B cell (primary cell): ENCODE data around the gene KCNE3. TPM values are rescaled to one million over a fixed set of nuclear protein-coding genes. Genes with fewer than 3 reads are reported as not detected.

Experiments
- ATAC-seq: fragments of 200-7000 bp; cut with Tn5 transposase; one replicate; pipeline ENCODE4 v1.10.0; 2021; ENCODE audit warnings: low read depth, mild to moderate bottlenecking, moderate number of reproducible peaks, moderate library complexity
- CTCF ChIA-PET: fragments of 350-600 bp; sonication (Branson Sonifier 250); formaldehyde crosslinking; loops from one replicate; lab custom pipeline; 2021; ENCODE audit warnings: antibody characterized with exemption, inconsistent platforms; lab: Charles Lee
- POLR2A ChIA-PET: fragments of 350-600 bp; sonication (Branson Sonifier 250); formaldehyde crosslinking; loops from one replicate; lab custom pipeline; 2021; ENCODE audit warnings: antibody characterized with exemption; lab: Charles Lee
- DNase-seq: peaks from one replicate; pipeline ENCODE4 v3.0.0; 2013
- H2AFZ ChIP-seq: 2 replicates; pipeline ENCODE4 v1.6.1; 2012; ENCODE audit warnings: mild to moderate bottlenecking, low read depth, low read length; ENCODE audit not compliant: insufficient read depth, poor library complexity, severe bottlenecking
- H3K27ac ChIP-seq, 2 donors: 1 replicate in 1 of 2; 2 replicates in 1 of 2; pipeline ENCODE4 v1.5.1; 2012 to 2013; ENCODE audit warnings: low read length in 2 of 2, mild to moderate bottlenecking in 2 of 2, moderate library complexity in 1 of 2
- H3K27me3 ChIP-seq, 4 experiments: fragments of 200-600 bp in 1 of 4; sonication (generic) in 1 of 4; replicated peaks in 1 of 4; 1 replicate in 2 of 4; 2 replicates in 2 of 4; pipeline versions ENCODE4 v1.6.1 to v1.7.0; 2013 to 2016; ENCODE audit warnings: low read length in 3 of 4, mild to moderate bottlenecking in 2 of 4, mixed read lengths in 1 of 4, moderate library complexity in 1 of 4; ENCODE audit not compliant: insufficient read depth in 4 of 4, control insufficient read depth in 3 of 4; ENCODE audit errors: control extremely low read depth in 1 of 4
- H3K36me3 ChIP-seq, 2 experiments: replicated peaks in 1 of 2; 1 replicate in 1 of 2; 2 replicates in 1 of 2; pipeline versions ENCODE4 v1.6.1 to v1.7.1; 2013; ENCODE audit warnings: low read length in 1 of 2; ENCODE audit not compliant: insufficient read depth in 2 of 2, control insufficient read depth in 1 of 2; ENCODE audit errors: control extremely low read depth in 1 of 2, extremely low read depth in 1 of 2
- H3K4me1 ChIP-seq, 2 donors: fragments of 200-600 bp in 1 of 2; sonication (generic) in 1 of 2; 1 replicate in 1 of 2; 2 replicates in 1 of 2; pipeline versions ENCODE4 v1.5.1 to v1.6.1; 2013 to 2017; ENCODE audit warnings: low read length in 2 of 2; ENCODE audit not compliant: control insufficient read depth in 2 of 2, insufficient read depth in 2 of 2
- H3K4me2 ChIP-seq: replicated peaks from 2 replicates; pipeline ENCODE3; 2012; ENCODE audit warnings: mild to moderate bottlenecking, low read depth, low read length; ENCODE audit not compliant: poor library complexity, severe bottlenecking
- H3K4me3 ChIP-seq, 5 experiments: fragments of 200-600 bp in 1 of 5; sonication (generic) in 1 of 5; 1 replicate in 3 of 5; 2 replicates in 2 of 5; pipeline versions ENCODE4 v1.5.1 to v1.7.0; 2011 to 2016; ENCODE audit warnings: low read length in 4 of 5, mild to moderate bottlenecking in 4 of 5, low read depth in 2 of 5, control low read depth in 1 of 5, moderate library complexity in 1 of 5; ENCODE audit not compliant: insufficient read depth in 1 of 5; ENCODE audit errors: control extremely low read depth in 1 of 5, extremely low read depth in 1 of 5
- H3K79me2 ChIP-seq: fragments of 200-600 bp; sonication (generic); one replicate; pipeline ENCODE4 v1.6.0; 2016; ENCODE audit warnings: low read length; ENCODE audit not compliant: control insufficient read depth, insufficient read depth
- H3K9ac ChIP-seq: fragments of 200-600 bp; sonication (generic); 2 replicates; pipeline ENCODE4 v1.6.1; 2017; ENCODE audit warnings: mild to moderate bottlenecking, low read length, moderate library complexity
- H3K9me3 ChIP-seq, 3 donors: one replicate each; pipeline versions ENCODE4 v1.6.1 to v1.7.1; 2013; ENCODE audit warnings: low read length in 2 of 3; ENCODE audit not compliant: control insufficient read depth in 2 of 3, insufficient read depth in 1 of 3; ENCODE audit errors: control extremely low read depth in 1 of 3
- H4K20me1 ChIP-seq: 2 replicates; pipeline ENCODE4 v1.6.0; 2012; ENCODE audit warnings: mild to moderate bottlenecking, low read length; ENCODE audit not compliant: insufficient read depth, control insufficient read depth, poor library complexity, severe bottlenecking
- H3K27ac Mint-ChIP-seq: one replicate; pipeline ENCODE4 v1.8.0; 2021; ENCODE audit warnings: mixed read lengths
- H3K27me3 Mint-ChIP-seq: one replicate; pipeline ENCODE4 v1.8.0; 2021; ENCODE audit warnings: mixed read lengths
- H3K4me1 Mint-ChIP-seq: one replicate; pipeline ENCODE4 v1.8.0; 2021; ENCODE audit warnings: mixed read lengths
- H3K4me3 Mint-ChIP-seq: one replicate; pipeline ENCODE4 v1.8.0; 2021; ENCODE audit warnings: mixed read lengths
- H3K9me3 Mint-ChIP-seq: one replicate; pipeline ENCODE4 v1.8.0; 2022; ENCODE audit warnings: mixed read lengths; ENCODE audit not compliant: insufficient read depth
- EZH2 ChIP-seq: IDR thresholded peaks from 2 replicates; pipeline ENCODE4 v1.6.1; 2012; ENCODE audit warnings: borderline replicate concordance, low read depth, mild to moderate bottlenecking, moderate library complexity, low read length; ENCODE audit not compliant: insufficient read depth, poor library complexity, severe bottlenecking
- WGBS: methylation state at CpG from one replicate; pipeline ENCODE4 v1.1.5; 2013; ENCODE audit warnings: missing lambda C conversion rate; ENCODE audit not compliant: insufficient coverage; 5-methylcytosine and 5-hydroxymethylcytosine counted together
- intact Hi-C: fragments of 100-400 bp; cut with micrococcal nuclease; formaldehyde crosslinking; loops from one replicate; pipeline ENCODE4 v1.10.0; 2022
- polyA plus RNA-seq: library from polyadenylated mRNA; depleted of rRNA; stranded (reverse); fragments of >200 nt; gene quantifications from 2 replicates; pipeline ENCODE4 v1.2.3, GENCODE V29; 2012
- total RNA-seq, 2 donors: library from RNA; stranded (reverse); fragments of 120-200 nt in 1 of 2; gene quantifications; 1 replicate in 1 of 2; 2 replicates in 1 of 2; pipeline versions ENCODE4 v1.2.3 to v1.2.4, GENCODE V29; 2013 to 2022
- TF ChIP-seq, protein P1 (sequence below): fragments of 200-600 bp; IDR thresholded peaks from one replicate; pipeline ENCODE4 v1.8.0; 2022; ENCODE audit warnings: antibody characterized with exemption, mild to moderate bottlenecking

The KCNE3 gene
- total and polyA plus RNA-seq, 2 donors (not counting 1 experiment from before 2014, with no cell fraction given) = 0.85 TPM; not detected in 1

DNA sequence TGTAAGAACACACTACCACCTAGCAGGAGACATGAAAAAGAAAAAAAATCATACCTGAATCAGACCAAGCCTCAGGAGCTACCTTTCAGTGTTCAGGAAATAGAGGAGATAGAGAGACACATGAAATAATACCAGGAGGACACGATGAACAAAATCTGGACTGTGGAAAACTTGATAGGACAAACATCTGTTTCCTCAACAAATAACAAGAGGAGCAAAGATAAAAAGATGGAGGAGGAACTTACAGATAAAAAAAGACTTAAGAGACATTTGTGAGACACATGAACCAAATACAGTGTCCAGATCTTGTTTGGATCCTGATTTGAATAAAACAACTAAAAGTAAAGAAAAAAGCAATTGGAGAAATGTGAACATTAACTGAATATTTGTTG lies 12.4 kb upstream of the KCNE3 start:
- Histone ChIP-seq H3K27ac (no peak overlapping the region), H3K9ac (no peak overlapping the region), H3K4me1 (no peaks in the 10 kb centered on the region), H3K27me3 (peaks cover 0 to 2% (median 0%) of the 10 kb centered on the region in 4 experiments), H3K9me3 (no peaks in the 10 kb centered on the region), H4K20me1 (no peaks in the 10 kb centered on the region), H3K36me3 (no peaks in the 10 kb centered on the region), H3K4me3 (no peak overlapping the region), H2AFZ (no peak overlapping the region), H3K79me2 (no peaks in the 10 kb centered on the region), H3K4me2 (no peak overlapping the region)
- no peaks in the 10 kb centered on the region for H3K9me3 Mint-ChIP-seq
- H3K4me1 Mint-ChIP-seq = no peaks in the 10 kb centered on the region
- ChIA-PET POLR2A (no interaction called here), CTCF (no interaction called here)
- ATAC-seq (no peak), DNase-seq (no peak)
- H3K27ac Mint-ChIP-seq = no peak overlapping the region
- WGBS = no CpG with 5 or more reads among the region's 1 CpG
- peaks cover 12% of the 10 kb centered on the region for H3K27me3 Mint-ChIP-seq
- intact Hi-C loops = no loop called here
- H3K4me3 Mint-ChIP-seq = no peak overlapping the region
- TF ChIP-seq EZH2 = no peak
- TF ChIP-seq, protein P1, sequence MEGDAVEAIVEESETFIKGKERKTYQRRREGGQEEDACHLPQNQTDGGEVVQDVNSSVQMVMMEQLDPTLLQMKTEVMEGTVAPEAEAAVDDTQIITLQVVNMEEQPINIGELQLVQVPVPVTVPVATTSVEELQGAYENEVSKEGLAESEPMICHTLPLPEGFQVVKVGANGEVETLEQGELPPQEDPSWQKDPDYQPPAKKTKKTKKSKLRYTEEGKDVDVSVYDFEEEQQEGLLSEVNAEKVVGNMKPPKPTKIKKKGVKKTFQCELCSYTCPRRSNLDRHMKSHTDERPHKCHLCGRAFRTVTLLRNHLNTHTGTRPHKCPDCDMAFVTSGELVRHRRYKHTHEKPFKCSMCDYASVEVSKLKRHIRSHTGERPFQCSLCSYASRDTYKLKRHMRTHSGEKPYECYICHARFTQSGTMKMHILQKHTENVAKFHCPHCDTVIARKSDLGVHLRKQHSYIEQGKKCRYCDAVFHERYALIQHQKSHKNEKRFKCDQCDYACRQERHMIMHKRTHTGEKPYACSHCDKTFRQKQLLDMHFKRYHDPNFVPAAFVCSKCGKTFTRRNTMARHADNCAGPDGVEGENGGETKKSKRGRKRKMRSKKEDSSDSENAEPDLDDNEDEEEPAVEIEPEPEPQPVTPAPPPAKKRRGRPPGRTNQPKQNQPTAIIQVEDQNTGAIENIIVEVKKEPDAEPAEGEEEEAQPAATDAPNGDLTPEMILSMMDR = no peak

DNA sequence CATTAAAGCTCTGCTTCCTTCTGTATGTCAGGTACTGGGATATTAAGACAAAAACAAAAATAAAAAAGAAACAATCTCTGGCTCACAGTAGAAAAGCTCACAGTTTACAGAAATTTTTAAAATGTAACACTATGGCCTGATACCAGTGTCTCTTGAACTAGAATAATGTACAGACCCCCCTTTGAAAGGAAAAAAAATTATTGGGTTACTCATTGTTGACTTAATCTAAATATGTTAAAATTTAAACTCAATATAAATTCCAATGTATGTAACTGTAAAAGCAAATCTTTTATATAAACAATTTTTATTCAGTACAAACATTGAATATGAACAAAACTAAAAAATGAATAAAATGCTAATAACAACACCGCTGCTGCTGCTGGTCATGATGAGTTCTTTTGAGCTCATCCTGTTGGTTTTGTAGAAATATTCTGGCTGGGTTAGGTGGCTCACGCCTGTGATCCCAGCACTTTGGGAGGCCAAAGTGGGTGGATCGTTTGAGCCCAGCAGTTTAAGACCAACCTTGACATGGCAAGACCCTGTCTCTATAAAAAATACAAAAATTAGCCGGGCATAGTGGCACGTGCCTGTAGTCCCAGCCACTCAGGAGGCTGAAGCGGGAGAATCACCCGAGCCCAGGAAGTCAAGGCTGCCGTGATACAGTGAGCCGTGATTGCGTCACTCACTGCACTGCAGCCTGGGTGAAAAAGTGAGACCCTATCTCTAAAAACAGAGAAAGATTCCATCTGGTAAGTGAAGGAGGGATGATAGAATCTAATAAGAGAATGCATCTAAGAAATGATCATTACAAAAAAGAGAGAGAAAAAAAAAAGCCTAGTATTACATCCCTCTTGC lies 11.8 kb upstream of the KCNE3 start:
- H3K4me2 ChIP-seq = no peak overlapping the region
- 80% methylated on average over 8 of the region's 10 CpGs for WGBS

More for the DNA sequence above, 11.8 kb upstream of the KCNE3 start:
- Histone ChIP-seq H3K27ac (no peak overlapping the region), H3K36me3 (no peaks in the 10 kb centered on the region), H3K4me3 (no peak overlapping the region), H3K9ac (no peak overlapping the region), H3K27me3 (peaks cover 0 to 2% (median 0%) of the 10 kb centered on the region in 4 experiments), H3K4me1 (no peaks in the 10 kb centered on the region), H4K20me1 (no peaks in the 10 kb centered on the region), H2AFZ (no peak overlapping the region), H3K79me2 (no peaks in the 10 kb centered on the region), H3K9me3 (no peaks in the 10 kb centered on the region)
- ATAC-seq (no peak), DNase-seq (no peak)
- ChIA-PET POLR2A (no interaction called here), CTCF (no interaction called here)
- H3K27ac Mint-ChIP-seq = no peak overlapping the region
- TF ChIP-seq EZH2 = no peak
- TF ChIP-seq, protein P1 = no peak
- no peaks in the 10 kb centered on the region for H3K4me1 Mint-ChIP-seq
- H3K9me3 Mint-ChIP-seq = no peaks in the 10 kb centered on the region
- peaks cover 12% of the 10 kb centered on the region for H3K27me3 Mint-ChIP-seq
- intact Hi-C loops = no loop called here
- no peak overlapping the region for H3K4me3 Mint-ChIP-seq
